Activated CD4-positive, CD25-positive, alpha-beta regulatory T cell treated with anti-CD3 and anti-CD28 coated beads, Interleukin-2, amount 50 U/mL, for 24 hours (primary cell): ENCODE measurements around the gene SEC14L5.
A peak's percentile ranks its signal among the peaks of the same experiment; 100 is the strongest.
"Not testable (repeated sequence)": the region's sequence is repeated elsewhere in the genome, so short reads cannot be mapped to it uniquely, and the experiment has no call there.

ENCODE experiments used
- ATAC-seq, 2 donors: fragments of 150-1000 bp; cut with Tn5 transposase; one replicate each; pipeline ENCODE4 v1.10.0; 2021; ENCODE audit warnings: mild to moderate bottlenecking in 1 of 2, moderate library complexity in 1 of 2

Gene SEC14L5

GRCh38 chr16:4931381-4931780 is 26.7 kb upstream of the SEC14L5 start:
- ATAC-seq, result no peak

DNA sequence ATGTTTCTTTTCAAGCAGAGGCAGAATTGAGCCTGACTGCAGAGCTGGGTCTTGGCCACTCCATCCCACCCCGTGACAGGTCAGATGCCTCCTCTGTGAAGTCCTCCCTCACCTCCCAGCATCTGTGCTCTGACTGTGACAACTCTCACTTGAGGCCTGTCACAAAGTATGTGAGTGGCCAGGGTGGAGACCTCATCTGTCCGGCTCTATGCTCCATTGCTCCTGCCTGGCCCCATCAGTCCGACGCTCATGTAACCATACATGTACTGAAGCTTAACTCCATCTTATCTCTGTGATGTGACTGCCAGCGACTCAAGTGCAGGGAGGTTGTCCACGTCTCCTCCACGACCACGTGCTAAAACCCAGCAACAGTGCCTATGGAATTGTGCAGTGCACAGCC is 24.7 kb upstream of the SEC14L5 start:
- no peak for ATAC-seq

GRCh38 chr16:4933871-4934395 is 24.2 kb upstream of the SEC14L5 start:
- ATAC-seq, result no peak

DNA sequence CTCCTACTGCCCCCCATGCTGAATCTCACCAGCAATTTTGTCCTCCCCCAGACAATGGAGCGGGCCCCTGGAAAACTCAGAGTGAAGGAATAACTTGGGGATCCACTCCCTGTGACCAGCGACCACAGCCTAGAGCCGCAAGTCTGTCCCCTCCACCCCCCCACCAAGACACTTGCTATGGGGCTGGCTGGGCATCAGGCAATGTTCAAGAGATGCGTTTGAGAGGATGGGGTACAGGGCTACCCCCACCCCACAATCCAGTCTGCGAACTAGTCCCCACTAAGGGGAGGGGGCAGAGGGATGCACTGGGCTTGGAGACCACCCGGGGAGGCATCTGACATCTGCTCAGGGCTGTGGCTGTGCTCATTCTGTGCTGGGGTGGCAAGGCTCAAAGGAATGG is 23.5 kb upstream of the SEC14L5 start:
- no peak for ATAC-seq

- no peak for ATAC-seq
Measured at GRCh38 chr16:4935241-4935855, 22.8 kb upstream of the SEC14L5 start.

DNA sequence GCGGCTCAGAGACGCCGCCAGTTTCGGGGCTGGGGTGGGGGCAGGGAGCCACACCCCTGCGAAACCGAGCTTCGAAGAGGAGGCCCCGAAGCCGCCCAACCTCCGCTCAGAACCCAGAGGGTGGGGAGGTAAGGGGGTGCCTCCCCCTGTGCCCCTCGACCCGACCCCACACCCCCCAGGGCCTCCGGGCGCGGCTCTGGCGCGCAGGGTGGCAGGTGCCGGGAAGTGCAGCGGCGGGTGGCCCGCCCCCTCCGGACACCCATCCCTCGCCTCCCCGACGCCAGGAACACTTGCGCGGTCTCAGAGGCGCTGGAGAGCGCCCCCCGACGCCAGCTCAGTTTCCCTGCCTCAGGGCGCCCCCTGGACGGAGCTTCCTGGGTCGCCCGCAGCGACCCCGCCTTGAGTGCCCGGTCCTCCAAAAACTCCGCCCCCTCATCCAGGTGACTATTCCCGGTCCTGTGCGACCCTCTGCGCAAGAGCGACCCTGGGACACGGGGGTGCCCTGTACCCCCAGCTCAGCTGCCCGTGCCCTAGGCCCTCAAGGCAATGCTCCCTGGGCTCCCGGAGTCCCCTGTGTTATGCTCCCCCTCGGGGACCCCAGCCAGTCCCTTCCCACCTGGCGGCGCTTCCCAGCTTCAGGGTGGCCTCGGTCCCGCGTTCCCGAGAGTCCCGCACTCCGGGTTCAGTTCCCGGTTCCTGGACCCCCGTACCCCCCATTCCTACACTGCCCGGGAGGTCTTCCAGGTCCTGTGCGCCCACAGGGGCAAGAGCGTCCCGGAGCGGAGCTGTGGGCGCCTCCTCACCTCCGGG is 21.7 kb upstream of the SEC14L5 start:
- no peak for ATAC-seq

DNA sequence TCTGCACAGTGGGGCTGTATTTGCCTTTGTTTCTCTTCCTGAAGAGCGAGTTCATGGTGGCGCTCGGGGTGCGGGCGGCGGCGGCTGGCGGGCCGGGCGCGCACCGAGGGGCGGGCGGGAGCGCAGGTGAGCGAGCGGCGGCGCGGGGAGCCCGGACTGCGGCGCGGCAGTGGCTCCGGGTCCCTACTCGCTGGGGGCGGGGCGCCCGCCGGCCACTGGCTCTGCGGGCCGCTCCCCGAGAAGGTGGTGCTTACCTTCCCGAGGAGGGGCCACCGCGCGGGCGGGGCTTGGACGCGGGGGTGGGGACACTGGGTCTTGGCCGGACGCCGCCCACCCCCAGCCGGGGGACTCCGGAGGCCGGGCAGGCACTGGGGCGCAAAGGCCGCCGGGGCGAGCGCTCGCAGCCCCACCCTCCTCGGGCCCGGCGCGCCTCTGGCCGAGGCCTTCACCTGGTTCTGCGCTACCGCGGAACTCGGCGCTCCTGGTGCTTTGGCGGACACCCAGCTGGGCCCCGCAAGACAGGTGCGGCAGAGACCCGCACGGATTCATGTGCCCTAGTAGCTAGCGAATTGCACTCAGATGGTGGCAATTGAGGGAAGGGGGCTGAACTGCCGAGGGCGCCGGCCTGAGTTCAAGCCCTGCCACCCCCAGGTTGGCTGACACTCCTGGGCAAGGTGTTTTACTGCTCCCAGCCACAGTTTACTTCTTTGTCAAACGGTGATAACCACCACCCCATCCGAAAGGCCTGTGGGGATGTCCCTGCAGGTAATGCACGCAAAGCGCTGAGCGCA is 20.9 kb upstream of the SEC14L5 start, which contains the start of gene PPL:
Gene PPL, minus strand, starts transcription at position 158 of the 791 bp plus-strand sequence. Its CDS starts 103 bp downstream, at position 55.
- ATAC-seq, result peak in 1 of 2 donors; percentile 20

DNA sequence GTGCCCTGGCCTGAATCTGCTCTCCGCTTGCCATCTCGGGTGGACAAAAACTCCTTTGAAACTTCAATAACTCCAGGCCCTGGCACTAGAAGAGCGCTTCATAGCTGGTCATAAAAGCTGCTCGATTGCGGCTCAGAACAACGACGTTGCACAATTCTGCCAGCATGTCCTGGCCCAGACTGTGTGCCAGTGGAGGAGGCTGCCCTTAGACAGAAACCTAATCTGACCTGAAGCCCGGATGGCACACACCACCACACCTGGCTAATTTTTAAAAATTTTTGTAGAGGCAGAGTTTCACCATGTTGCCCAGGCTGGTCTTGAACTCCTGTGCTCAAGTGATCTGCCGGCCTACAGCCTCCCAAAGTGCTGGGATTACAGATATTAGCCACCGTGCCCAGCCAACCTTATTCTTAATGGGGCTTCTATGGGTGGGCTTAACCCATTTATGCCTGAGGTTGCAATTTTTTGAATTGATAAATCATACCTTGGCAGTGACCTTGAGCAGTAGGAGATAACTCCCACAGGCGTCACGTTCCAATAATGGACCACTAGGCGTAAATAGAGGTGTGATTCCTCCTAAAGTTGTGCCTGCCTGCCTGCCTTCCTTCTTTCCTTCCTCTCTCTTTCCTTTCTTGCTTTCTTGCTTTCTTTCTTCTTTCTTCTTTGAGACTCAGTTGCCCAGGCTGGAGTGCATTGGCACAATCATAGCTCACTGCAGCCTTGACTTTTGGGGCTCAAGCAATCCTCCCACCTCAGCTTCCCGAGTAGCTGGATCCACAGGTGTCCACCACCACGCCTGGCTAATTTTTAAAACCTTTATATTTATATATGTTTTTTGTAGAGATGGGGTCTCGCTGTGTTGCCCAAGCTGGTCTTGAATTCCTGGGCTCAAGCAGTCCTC is 20.1 kb upstream of the SEC14L5 start:
- ATAC-seq, result no peak

DNA sequence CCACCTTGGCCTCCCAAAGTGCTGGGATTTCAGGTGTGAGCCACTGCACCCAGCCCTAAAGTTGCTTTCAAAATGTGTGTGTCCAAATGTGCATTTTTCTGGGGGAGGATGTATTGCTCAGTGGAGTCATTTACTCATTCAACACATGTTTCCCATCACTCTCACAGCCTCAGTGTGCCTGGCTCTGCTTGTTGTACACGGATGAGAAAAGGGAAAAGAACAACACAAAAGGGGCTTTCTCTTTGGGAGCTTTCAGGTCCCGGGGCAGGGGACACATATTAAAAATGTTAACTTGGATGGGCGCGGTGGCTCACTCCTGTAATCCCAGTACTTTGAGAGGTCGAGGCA is 19.5 kb upstream of the SEC14L5 start:
- ATAC-seq, result no peak

DNA sequence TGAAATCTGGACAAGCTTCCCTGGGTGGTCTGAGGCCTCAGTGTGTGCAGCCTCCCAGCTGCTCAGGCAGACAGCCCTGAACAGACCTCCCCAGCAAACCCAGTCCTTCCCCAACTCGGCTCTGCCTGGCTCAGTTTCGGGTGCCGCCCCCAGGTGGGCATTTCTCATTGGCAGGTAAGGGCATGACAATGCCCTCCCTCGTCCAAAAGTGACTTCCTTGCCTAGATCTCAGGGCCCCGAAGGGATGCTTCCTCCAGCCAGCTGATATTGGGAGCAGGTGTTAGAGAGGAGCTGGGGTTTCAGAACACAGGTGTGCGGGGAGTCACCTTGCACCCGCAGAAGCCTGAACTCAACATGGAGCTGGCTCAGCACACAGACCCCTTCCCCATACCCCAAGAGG is 17.4 kb upstream of the SEC14L5 start:
- ATAC-seq, result no peak

GRCh38 chr16:4942481-4942880 is 15.6 kb upstream of the SEC14L5 start:
- no peak for ATAC-seq

DNA sequence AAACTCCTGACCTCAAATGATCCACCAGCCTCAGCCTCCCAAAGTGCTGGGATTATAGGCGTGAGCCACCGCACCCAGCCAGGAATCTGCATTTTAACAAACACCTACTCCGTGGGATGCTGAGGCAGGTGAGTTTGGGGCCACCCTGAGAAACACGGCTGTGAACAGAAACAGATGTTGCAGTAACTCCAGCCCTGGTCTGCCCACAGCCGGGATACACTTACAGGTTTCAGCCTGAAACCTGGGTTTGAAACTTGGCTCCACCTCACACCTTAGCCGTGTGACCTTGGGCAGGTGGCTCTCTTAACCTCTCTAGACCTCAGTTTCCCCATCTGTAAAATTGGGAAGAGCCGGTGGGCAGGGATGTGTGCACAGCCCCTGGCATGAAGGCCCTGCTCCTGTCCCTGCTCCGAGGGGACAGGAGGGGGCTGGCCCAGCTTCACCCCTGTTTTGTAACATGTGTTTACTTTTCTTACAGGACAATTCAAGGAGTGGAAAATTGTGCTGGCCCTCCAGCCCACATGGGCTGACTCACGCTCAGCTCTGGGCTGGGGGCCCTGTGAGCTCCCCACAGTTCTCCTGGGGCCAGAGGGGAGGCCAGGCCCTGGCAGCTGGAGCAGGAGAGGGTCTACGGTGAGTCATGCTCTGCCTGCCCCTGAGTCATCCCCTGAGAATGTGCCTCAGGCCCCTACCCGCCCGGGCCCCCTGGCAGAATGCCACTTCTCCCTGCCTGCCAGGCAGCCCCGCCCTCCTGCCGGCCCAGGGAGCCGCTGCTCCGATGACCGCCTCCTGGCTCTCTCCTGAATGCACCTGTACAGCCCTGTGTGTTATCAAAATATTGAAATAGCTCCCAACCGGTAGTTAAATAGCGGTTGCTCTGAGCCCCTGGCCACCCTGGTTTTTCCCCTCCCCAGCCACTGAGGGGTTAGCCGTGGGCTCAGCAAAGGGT is 13.5 kb upstream of the SEC14L5 start:
- no peak for ATAC-seq

DNA sequence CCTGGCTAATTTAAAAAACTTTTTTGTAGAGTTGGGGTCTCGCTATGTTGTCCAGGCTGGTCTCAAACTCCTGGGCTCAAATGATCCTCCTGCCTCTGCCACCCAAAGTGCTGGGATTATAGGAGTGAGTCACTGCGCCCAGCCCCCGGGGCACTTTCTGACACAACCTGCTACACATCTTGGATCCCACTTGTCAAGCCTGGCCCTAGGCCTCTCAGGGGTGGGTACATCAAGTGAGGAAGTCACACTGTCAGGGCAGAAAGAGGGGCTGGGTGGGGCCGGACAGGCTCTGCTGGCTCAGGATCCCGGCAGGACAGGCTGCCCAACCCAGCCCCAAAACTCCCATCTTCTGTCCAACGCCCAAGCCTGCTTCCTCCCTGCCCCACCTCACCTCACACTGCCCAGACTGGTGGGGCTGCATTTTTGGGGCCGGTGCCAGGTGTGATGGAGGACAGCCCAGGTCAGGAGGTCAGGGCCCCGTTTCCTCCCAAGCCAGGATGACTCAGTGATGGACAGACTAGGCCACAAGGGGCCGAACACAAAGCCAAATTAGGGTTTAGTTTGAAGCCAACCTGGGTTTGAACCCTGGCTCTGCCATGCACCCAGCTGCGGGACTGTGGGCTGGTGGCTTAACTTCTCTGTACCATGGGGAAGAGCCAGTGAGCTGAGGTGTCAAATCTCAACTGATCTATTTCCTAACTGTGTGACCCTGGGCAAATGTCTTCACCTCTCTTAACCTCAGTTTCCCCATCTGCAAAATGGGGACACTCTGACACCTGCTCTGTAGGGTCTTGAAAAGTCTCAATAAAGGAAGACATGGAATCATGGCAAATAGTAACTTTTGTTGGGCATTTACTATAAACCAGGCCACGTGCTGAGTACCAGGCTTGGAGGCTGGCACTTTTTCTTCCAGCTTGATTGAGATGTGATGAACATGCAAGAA is 12.3 kb upstream of the SEC14L5 start:
- no peak for ATAC-seq

DNA sequence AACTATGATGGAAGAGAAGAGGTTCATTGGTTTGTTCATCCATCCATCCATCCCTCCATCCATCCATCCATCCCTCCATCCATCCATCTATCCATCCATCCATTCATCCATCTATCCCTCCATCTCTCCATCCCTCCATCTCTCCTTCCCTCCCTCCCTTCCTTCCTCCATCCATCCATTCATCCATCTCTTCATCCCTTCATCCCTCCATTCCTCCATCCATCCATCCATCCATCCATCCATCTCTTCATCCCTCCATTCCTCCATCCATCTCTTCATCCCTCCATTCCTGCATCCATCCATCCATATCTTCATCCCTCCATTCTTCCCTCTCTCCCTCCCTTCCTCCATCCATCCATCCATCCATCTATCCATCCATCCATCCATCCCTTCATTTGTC is 11.2 kb upstream of the SEC14L5 start:
- no peak for ATAC-seq

GRCh38 chr16:4947722-4948503 is 10.2 kb upstream of the SEC14L5 start:
- no peak for ATAC-seq

DNA sequence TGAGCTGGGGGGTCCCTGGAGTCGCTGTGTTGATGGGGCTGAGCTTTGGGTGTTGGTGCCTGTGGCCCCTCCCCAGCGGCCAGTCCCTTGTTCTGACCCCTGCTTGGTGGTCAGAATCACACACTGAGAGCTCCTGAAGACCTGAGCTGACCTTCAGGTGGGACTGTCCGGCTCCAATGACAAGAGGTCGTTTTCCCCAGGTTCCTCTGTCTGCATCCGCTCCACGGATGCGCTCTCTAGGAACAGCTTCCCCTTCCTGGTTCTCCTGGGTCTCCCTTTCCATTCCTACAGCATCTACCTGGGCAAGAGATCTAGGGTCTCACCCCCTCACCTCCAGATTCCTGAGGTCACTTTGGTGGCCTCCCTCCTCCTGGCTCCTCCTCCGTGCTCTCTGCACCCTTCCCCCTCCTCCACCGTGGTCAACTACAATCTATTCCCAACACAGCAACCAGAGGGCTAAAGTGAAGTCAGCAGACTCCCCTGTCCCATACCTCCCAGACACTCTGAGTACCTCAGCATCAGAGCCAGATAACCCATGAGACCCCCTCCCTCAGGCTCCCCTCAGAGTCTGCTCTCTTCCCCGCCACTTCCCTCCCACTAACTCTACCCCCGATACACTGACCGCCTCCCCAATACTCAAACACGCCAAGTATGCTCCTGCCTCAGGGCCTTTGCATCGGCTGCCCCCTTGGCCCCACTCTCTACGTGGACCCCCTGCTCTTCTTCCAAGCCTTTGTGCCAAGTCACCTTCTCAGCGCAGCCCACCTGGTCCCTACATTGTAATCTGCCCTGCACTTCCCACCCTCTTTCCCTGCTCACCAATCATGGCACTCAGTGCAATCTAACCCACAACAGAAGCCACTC is 9.0 kb upstream of the SEC14L5 start:
- no peak for ATAC-seq

DNA sequence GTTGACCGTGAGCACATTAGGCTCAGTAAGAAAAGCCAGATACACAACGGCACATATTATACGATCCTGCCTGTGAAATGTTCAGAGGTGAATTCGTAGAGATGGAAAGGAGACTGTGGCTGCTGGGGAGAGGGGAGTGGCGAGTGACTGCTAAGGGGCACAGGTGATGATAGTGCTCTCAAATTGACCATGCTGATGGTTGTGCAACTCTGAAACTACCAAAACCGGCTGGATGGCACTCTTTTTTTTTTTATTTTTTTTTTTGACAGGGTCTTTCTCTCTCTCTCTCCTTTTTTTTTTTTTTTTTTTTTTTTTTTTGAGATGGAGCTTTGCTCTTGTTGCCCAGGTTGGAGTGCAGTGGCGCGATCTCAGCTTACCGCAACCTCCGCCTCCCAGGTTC is 8.1 kb upstream of the SEC14L5 start:
- ATAC-seq, result no peak

GRCh38 chr16:4951583-4951982 is 6.5 kb upstream of the SEC14L5 start:
- not testable (repeated sequence) for ATAC-seq
